GOT3 (cell line): ENCODE results near the gene CNTNAP2.
"Not testable (repeated sequence)": the region's sequence is repeated elsewhere in the genome, so short reads cannot be mapped to it uniquely, and the experiment has no call there.

Experiments
- DNase-seq: peaks from one replicate; lab custom pipeline; 2025; ENCODE audit warnings: mixed read lengths; lab: John Stamatoyannopoulos, UW

The CNTNAP2 gene

GRCh38 chr7:148303295-148304082 is 2186.9 kb downstream of the CNTNAP2 start:
- peak; percentile 9 for DNase-seq

DNA sequence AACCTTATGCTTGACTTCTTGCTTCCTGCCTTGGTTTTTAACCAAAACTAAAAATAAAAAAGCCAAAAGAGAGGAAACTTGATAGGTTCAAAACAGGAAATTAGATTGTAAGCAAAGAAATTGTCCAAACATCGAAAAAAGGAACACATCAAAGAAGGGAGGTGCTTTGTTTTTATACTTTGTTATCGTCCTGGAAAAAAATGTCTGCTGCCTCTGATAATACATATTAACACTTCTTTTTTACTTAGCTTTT is 2187.4 kb downstream of the CNTNAP2 start:
- DNase-seq, result no peak

DNA sequence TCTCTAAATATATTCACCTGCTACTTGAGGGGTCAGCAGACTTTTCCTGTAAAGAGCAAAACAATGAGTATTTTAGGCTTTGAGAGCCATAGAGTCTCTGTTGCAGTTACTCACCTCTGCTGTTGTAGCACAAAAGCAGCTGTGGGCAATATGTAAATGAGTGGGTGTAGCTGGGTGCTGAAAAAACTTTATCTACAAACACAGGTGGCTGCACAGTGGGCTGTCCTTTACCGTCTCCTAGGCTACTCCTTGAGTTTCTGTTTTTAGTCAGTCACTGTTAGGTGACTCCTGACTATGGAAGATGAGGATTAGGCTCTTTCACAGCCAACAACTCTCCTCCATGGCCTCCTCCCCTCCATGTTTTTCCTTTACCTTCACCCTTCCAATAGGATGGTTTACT is 2187.9 kb downstream of the CNTNAP2 start:
- no peak for DNase-seq

DNA sequence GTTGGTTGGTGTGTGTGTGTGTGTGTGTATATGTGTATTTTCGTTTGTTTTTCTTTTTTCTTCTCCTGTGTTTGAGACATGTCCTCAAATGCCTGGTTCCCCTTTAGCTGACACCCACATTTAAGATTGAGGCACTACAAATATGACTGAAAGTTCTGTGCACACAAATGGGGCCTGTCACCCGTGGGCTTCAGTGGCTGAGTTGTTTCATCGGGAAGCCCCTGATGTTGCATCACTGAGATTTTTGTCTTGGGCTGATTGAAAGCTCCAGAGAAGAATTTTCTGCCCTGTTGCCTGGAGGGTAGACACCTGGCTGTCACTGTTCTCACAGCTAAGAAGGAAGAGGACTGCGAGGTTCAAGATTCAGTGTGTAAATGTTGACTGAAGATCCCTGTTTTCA is 2190.2 kb downstream of the CNTNAP2 start:
- DNase-seq, result no peak

- DNase-seq, result no peak
Measured at GRCh38 chr7:148318102-148318811, 2201.7 kb downstream of the CNTNAP2 start.

GRCh38 chr7:148318838-148319237 is 2202.2 kb downstream of the CNTNAP2 start:
- DNase-seq, result no peak

GRCh38 chr7:148319316-148319808 is 2202.8 kb downstream of the CNTNAP2 start:
- DNase-seq, result no peak

DNA sequence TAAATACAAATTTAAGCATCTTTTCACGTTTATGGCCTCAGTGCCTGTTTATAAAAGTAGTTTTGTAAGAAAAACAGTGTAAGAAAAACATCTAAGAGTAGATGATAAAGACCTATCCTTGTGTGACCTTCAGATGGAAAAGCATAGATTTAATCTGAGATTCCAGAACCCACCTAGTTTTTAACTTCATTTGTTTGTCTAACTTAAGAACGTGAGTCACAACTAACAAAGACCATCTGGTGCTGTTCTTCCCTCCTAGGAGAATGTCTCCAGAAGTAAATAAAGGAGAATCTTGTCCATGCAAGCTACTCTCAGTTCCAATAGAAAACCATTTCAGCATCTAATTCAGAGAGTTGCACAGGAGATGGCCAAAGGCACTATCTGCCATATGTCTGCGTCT is 2208.6 kb downstream of the CNTNAP2 start:
- no peak for DNase-seq

GRCh38 chr7:148327379-148327778 is 2210.8 kb downstream of the CNTNAP2 start:
- DNase-seq, result no peak

GRCh38 chr7:148328906-148329305 is 2212.3 kb downstream of the CNTNAP2 start:
- no peak for DNase-seq

GRCh38 chr7:148330124-148330818 is 2213.7 kb downstream of the CNTNAP2 start:
- DNase-seq, result no peak

DNA sequence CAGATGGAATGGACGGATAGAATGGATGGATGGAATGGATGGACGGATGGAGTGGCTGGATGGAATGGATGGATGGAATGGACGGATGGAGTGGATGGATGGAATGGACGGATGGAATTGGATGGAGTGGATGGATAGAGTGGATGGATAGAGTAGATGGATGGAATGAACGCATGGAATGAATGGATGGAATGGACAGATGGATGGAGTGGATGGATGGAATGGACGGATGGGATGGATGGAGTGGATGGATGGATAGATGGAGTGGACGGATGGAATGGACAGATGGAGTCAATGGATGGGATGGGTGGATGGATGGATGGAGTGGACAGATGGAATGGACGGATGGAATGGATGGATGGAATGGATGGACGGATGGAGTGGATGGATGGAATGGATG is 2214.2 kb downstream of the CNTNAP2 start:
- no peak for DNase-seq

- DNase-seq, result not testable (repeated sequence)
Measured at GRCh38 chr7:148331456-148331855, 2214.9 kb downstream of the CNTNAP2 start.

GRCh38 chr7:148332191-148333186 is 2215.9 kb downstream of the CNTNAP2 start:
- DNase-seq, result no peak

DNA sequence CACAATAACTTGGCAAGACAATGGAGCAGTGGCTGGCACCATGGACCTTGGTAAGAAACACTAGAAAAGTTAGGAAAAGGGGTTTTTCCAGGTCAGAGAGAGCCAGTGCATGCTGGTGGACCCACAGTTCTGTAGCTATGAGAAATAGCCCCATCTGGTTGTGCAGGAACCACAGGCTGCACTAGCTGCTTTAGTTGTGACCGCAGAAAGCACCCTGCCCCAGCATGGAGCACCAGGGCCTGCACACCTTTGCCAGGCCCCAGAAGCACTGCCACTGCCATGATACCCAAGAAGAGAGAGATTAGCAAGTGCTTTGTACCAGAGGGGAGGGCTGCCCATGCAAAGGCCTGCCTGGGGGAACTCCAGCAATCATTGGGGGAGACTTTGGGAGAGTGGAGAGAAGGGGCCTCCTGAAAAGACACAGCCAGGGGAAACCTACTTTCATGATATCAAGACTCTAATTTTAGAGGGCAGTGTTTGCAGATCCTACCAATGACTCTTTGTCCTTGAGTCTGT is 2217.9 kb downstream of the CNTNAP2 start:
- no peak for DNase-seq

- DNase-seq, result no peak
Measured at GRCh38 chr7:148334959-148335577, 2218.5 kb downstream of the CNTNAP2 start.

DNA sequence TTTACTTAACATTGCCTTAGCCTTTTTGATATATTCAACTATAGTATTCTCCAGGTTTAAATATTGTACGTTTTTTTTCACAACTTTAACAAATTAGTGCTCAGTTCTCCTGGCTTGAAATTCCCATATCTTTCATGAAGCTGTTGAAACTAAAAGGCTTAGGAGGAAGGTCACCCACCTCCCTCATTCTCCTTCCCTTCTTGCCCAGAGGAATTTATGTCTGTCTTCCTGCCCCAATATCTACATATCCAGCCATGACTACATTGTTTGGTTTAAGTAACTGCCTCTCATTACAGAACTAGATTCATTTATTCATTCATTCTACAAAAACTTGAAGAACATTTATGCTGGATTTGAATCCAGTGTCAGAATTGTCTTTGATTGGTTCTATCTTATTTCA is 2219.2 kb downstream of the CNTNAP2 start:
- DNase-seq, result no peak

- DNase-seq, result no peak
Measured at GRCh38 chr7:148336411-148336810, 2219.8 kb downstream of the CNTNAP2 start.

- DNase-seq, result no peak
Measured at GRCh38 chr7:148337246-148337965, 2220.8 kb downstream of the CNTNAP2 start.

DNA sequence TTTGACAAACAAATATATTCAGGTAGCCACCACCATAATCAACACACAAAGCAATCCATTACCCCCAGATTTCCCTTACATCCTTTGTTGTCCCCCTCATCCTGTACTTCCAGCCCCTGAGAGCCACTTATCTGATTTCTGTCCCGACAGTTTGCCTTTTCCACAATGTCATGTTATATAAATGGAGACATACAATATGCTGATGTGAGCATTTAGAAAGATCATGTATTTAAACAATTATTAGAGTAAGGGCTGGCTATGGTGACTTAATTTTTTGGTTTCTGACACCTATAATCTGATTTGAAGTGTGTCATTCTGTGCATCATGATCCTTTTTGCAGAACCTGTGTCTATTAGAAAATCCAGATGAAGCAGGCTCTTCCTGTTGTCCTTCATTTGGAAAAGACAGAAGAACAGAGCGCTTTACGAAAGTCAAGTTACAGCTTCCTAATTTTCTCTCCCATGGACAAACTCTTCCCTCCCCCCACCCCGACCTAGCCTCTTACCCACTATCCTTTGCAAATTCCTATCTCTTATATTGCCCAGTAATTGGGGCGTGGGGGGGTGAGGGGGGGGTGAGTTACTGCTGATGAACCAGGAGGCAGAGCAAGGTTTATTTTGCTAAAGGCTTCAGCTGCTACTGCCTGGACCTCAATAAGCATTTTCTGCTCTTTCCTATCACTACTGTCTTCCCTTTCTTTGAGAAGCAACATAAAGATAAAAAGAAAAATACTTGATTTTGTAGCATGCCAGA is 2221.6 kb downstream of the CNTNAP2 start:
- DNase-seq, result no peak
